ENCODE results near the gene RTKN2.
A peak's percentile ranks its signal among the peaks of the same experiment; 100 is the strongest.
"Not testable (repeated sequence)": the region's sequence is repeated elsewhere in the genome, so short reads cannot be mapped to it uniquely, and the experiment has no call there.

The RTKN2 gene

GRCh38 chr10:62259998-62260397, 8.6 kb downstream of the RTKN2 start:
- DNase-seq (ENCODE audit: low read depth) = no peak

GRCh38 chr10:62259456-62259855, 9.2 kb downstream of the RTKN2 start:
- DNase-seq (ENCODE audit: low read depth) = no peak

GRCh38 chr10:62258926-62259325, 9.7 kb downstream of the RTKN2 start:
- no peak for DNase-seq (ENCODE audit: low read depth)

- DNase-seq (ENCODE audit: low read depth) = no peak
Measured at GRCh38 chr10:62253704-62254103, 14.9 kb downstream of the RTKN2 start.

GRCh38 chr10:62252051-62252450, 16.6 kb downstream of the RTKN2 start:
- no peak for DNase-seq (ENCODE audit: low read depth)

GRCh38 chr10:62250594-62251198, 17.9 kb downstream of the RTKN2 start:
- DNase-seq (ENCODE audit: low read depth) = no peak

- no peak for DNase-seq (ENCODE audit: low read depth)
Measured at GRCh38 chr10:62249957-62250356, 18.7 kb downstream of the RTKN2 start.

GRCh38 chr10:62248465-62248864, 20.2 kb downstream of the RTKN2 start:
- DNase-seq (ENCODE audit: low read depth) = no peak

- DNase-seq (ENCODE audit: low read depth) = peak; percentile 73
Measured at GRCh38 chr10:62244785-62245467, 23.7 kb downstream of the RTKN2 start.

- no peak for DNase-seq (ENCODE audit: low read depth)
Measured at GRCh38 chr10:62244088-62244487, 24.6 kb downstream of the RTKN2 start.

GRCh38 chr10:62243647-62243997, 25.0 kb downstream of the RTKN2 start:
- no peak for DNase-seq (ENCODE audit: low read depth)

GRCh38 chr10:62242965-62243646, 25.5 kb downstream of the RTKN2 start:
- DNase-seq (ENCODE audit: low read depth) = peak; percentile 89

GRCh38 chr10:62241521-62241920, 27.1 kb downstream of the RTKN2 start:
- not testable (repeated sequence) for DNase-seq (ENCODE audit: low read depth)

GRCh38 chr10:62239994-62240393, 28.6 kb downstream of the RTKN2 start:
- DNase-seq (ENCODE audit: low read depth) = no peak

GRCh38 chr10:62238880-62239279, 29.8 kb downstream of the RTKN2 start:
- no peak for DNase-seq (ENCODE audit: low read depth)

- no peak for DNase-seq (ENCODE audit: low read depth)
Measured at GRCh38 chr10:62237966-62238365, 30.7 kb downstream of the RTKN2 start.

- DNase-seq (ENCODE audit: low read depth) = no peak
Measured at GRCh38 chr10:62237506-62237905, 31.1 kb downstream of the RTKN2 start.

GRCh38 chr10:62234077-62234605, 34.5 kb downstream of the RTKN2 start:
- DNase-seq (ENCODE audit: low read depth) = no peak

- no peak for DNase-seq (ENCODE audit: low read depth)
Measured at GRCh38 chr10:62233356-62234076, 35.1 kb downstream of the RTKN2 start.

GRCh38 chr10:62231805-62232204, 36.8 kb downstream of the RTKN2 start:
- no peak for DNase-seq (ENCODE audit: low read depth)

GRCh38 chr10:62231371-62231770, 37.3 kb downstream of the RTKN2 start:
- peak; percentile 65 for DNase-seq (ENCODE audit: low read depth)

- DNase-seq (ENCODE audit: low read depth) = no peak
Measured at GRCh38 chr10:62230344-62231121, 38.1 kb downstream of the RTKN2 start.

All from fibroblast of the conjunctiva (primary cell).